CD4-positive, alpha-beta T cell treated with Interleukin-10 for 1 hour (primary cell): ENCODE results near the gene TGFBR3.
A peak's percentile ranks its signal among the peaks of the same experiment; 100 is the strongest.

ENCODE experiments used
- DNase-seq: peaks from one replicate; pipeline ENCODE4 v3.0.0-alpha.2; 2020

The TGFBR3 gene

GRCh38 chr1:91704746-91705145, 181.2 kb downstream of the TGFBR3 start:
- DNase-seq: no peak

DNA sequence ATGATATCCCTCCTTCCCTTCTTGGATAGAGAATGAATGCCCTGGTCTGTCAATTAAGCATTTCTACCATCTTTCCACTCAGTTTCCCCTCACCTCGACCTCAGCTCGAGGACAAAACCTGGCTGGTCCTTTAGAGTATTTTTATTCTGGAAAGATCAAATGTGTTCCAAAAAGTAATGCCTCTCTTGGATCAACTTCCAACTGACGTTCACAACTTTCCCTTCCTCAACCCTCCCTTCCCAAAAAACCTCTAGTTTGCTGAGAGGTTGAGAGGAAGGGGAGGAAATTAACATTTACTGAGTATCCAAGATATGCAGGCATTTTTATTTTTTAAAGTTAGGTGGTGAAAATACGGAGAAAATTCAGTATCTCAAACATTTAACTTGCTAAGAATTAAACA, 182.9 kb downstream of the TGFBR3 start:
- no peak for DNase-seq

DNA sequence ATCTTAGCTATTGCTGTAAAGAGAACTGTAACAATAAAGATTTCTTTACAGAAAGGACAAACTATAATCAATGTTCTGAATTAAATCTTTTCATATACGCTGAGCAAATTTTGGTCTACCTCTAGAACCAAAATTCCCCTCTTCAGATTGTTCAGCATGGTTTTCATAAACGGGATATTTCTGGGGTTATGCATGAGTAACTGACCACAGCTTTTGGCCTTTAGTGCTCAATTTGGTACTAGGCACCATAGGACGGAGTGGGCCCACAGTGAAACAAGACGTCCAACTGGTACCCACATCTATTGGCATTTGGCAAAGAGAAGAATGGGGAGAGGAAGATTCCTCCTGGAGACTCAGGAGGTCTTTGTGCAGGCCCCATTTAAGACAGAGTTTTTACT, 184.5 kb downstream of the TGFBR3 start:
- DNase-seq: no peak

- no peak for DNase-seq
These were observed 185.0 kb downstream of the TGFBR3 start for GRCh38 chr1:91700771-91701471.

DNA sequence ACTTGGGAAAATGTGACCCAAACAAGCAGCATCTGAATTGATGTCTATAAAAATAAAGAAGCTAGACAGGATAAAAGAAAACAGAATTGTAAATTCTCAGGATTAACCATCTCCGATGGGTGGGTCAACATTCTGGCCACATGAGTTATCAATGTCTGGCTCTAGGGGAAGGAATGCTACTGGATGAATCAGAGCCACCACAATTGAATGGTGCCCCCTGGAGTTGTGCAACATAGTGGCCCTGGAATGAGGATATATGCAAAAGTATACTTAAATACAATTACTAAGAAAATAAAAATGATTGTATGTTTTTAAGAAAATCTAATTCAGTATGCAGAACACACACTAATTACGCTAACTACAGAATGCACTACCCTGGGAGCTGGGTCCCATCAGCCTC, 185.6 kb downstream of the TGFBR3 start:
- DNase-seq: no peak

GRCh38 chr1:91699339-91699974, 186.5 kb downstream of the TGFBR3 start:
- no peak for DNase-seq

- DNase-seq: no peak
These were observed 188.1 kb downstream of the TGFBR3 start for GRCh38 chr1:91697861-91698260.

GRCh38 chr1:91697416-91697815, 188.5 kb downstream of the TGFBR3 start:
- DNase-seq: peak; percentile 56

DNA sequence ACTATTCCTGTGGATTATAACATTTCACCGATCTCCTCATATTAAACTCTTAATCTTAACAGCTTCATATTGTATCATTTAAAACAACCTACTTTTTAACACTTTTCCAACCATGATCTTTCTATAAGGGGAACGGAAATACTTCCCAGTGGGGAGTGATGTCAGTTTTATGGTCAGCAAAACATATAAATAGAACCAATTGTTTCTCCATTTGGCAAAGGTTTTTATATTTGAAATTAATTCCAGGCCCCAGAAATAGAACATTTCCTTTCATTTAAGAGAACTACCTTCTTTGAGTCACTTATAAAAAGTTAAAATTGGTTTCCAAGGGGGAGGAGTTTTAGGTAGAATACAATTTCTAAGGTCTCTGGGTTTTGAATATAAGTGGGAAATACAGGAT, 189.6 kb downstream of the TGFBR3 start:
- no peak for DNase-seq

GRCh38 chr1:91693557-91693956, 192.4 kb downstream of the TGFBR3 start:
- no peak for DNase-seq

GRCh38 chr1:91691525-91691924, 194.4 kb downstream of the TGFBR3 start:
- no peak for DNase-seq

GRCh38 chr1:91689641-91690481, 196.1 kb downstream of the TGFBR3 start:
- DNase-seq: no peak

- no peak for DNase-seq
These were observed 198.5 kb downstream of the TGFBR3 start for GRCh38 chr1:91687452-91687851.

DNA sequence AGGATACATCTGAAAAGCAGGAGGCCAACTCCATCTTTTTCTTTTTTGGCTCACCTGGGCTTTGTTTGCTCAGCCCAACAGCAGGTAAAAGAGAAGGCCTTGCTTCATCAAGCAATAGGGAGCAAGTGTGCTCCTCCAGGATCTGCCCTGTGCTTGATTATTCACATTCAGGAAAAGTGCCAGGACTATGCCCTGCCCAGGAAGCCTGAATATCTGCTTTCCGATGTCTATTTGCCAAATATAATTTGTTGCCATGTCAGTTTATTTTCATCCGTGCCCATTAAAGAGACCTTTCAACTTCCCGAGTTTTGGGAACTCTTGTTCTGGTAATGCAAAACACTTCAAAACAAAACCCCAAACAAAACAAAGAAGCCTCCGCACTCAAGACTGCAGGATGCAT, 200.0 kb downstream of the TGFBR3 start:
- no peak for DNase-seq

DNA sequence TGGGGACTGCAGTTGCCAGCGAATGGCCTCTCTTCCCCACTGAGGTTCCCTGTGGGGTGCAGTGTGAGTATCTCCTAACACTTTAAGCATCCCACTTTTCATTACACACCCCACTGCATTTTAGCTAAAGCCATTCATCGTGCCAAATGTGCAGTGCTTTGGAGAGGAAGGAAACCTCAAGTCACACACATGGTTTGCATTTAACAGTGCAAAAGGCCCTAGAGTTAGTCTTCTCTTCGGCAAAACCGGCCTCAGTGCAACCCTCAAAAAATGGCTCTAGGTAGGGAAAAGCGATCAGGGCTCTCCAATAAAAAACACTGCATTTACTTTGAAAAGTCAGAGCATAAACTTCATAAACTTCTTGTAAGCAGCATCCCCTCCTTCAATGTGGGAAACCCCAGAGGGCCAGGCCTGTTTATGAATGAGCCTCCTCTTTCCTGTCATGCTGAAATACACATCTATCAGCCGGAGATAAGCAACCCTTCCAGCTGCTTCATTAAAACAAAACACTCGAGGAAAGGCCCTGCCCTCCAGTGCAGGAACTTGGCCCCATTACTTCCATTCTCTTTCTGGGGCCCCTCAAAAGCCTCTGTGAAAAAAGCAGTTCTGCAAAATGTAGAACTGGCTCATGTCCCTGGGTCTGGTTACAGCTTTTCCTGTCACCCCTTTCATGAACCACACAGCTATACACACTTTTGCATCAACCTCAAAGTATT, 201.3 kb downstream of the TGFBR3 start:
- peak; percentile 13 for DNase-seq

- DNase-seq: no peak
These were observed 202.4 kb downstream of the TGFBR3 start for GRCh38 chr1:91683598-91683951.

DNA sequence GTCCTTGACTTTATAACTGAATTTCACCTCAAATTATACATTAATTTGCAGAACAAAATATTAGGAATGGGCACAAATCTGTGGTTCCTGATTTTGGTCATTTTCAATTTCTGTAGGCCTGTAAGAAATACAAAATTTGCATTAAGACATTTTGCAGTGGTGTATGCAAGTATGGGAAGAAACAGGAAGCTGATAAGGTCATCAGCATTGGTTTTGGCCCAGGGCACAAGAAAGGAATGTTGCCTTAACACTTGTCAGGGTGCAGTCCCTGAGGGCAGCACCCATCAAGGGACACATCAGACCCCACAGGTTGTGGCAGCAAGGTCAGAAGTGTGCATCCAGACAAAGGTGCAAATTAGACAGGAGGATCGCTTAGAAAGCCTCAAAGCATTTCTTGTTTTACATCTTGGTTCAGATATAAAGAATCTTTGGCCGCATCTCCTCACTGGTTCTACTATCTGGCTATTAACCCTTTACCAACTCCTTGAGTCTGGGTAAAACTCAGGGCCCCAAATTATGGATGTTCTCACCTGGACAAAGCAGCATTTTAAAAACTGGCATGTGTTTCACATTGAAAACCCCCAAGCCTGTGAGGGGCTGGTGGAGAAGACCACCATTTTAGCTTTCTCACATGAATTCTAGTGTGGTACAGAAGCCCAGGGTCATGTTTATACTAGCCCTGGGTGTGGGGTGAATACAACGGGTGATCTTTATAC, 202.9 kb downstream of the TGFBR3 start:
- DNase-seq: no peak

GRCh38 chr1:91680556-91681155, 205.3 kb downstream of the TGFBR3 start:
- DNase-seq: no peak

DNA sequence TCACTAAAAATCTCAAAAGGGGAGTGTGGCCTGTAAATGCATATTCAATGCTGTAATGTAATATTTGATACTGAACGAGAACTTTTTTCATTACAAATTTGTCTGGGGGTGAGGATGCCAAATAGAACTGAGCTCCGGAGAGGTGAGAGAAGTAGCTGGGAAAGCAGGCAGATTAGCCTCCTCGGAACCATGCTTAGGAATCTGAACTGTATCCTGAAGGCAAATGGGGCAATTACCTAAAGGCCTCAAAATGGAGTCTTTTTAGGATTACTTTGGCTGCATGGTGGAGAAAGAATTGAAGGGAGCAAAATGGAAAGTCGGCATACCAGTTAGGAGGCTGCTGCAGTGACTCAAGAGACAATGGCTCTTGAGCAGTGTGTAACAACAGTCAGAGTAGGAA, 206.5 kb downstream of the TGFBR3 start:
- DNase-seq: no peak

- no peak for DNase-seq
These were observed 209.9 kb downstream of the TGFBR3 start for GRCh38 chr1:91676030-91676429.

GRCh38 chr1:91674107-91674506, 211.8 kb downstream of the TGFBR3 start:
- no peak for DNase-seq

GRCh38 chr1:91673613-91674012, 212.3 kb downstream of the TGFBR3 start:
- no peak for DNase-seq
